OCI-LY7 (cell line): Measurements from ENCODE around the gene TOP1. TPM values are rescaled to one million over a fixed set of nuclear protein-coding genes. Genes with fewer than 3 reads are reported as not detected.

ENCODE experiments used
- BruUV-seq: library from RNA; stranded (reverse); fragments of 400-500 nt; replicated peaks from 2 replicates; lab custom pipeline; 2021; lab: Mats Ljungman, UMichigan
- CTCF ChIA-PET: fragments of 300-600 bp; sonication (Branson Sonifier 250); formaldehyde crosslinking; loops from one replicate; lab custom pipeline; 2022; ENCODE audit warnings: antibody characterized with exemption; ENCODE audit not compliant: unreplicated experiment; lab: Charles Lee
- POLR2A ChIA-PET: fragments of 300-600 bp; sonication (Branson Sonifier 250); formaldehyde crosslinking; loops from one replicate; lab custom pipeline; 2022; ENCODE audit warnings: antibody characterized with exemption; lab: Charles Lee
- DNase-seq: peaks from one replicate; pipeline ENCODE4 v3.0.0-alpha.2; 2015; ENCODE audit warnings: low spot score
- H2AFZ ChIP-seq: fragments of 200-600 bp; sonication (generic), shearing (Covaris generic); 2 replicates; pipeline ENCODE4 v1.6.1; 2014; ENCODE audit warnings: mild to moderate bottlenecking, antibody characterized with exemption, low read length, moderate library complexity
- H3K27ac ChIP-seq: fragments of 200-600 bp; sonication (generic); 2 replicates; pipeline ENCODE4 v1.5.1; 2014; ENCODE audit warnings: mixed run types, low read depth, mild to moderate bottlenecking, moderate library complexity, low read length, inconsistent platforms; ENCODE audit not compliant: poor library complexity, severe bottlenecking
- H3K36me3 ChIP-seq: fragments of 200-600 bp; sonication (generic); 2 replicates; pipeline ENCODE4 v1.6.1; 2014; ENCODE audit warnings: mild to moderate bottlenecking, antibody characterized with exemption, low read length, moderate library complexity, mixed read lengths; ENCODE audit not compliant: insufficient read depth
- H3K4me1 ChIP-seq: fragments of 200-600 bp; sonication (generic); 2 replicates; pipeline ENCODE4 v1.5.1; 2014; ENCODE audit warnings: mild to moderate bottlenecking, low read length; ENCODE audit not compliant: insufficient read depth, poor library complexity, severe bottlenecking
- H3K4me2 ChIP-seq: fragments of 200-600 bp; sonication (generic); 2 replicates; pipeline ENCODE4 v1.6.1; 2014; ENCODE audit warnings: mild to moderate bottlenecking, low read length
- H3K4me3 ChIP-seq: fragments of 200-600 bp; sonication (generic); 2 replicates; pipeline ENCODE4 v1.5.1; 2014; ENCODE audit warnings: mild to moderate bottlenecking, low read depth, low read length; ENCODE audit not compliant: poor library complexity, severe bottlenecking
- H3K79me2 ChIP-seq: fragments of 200-600 bp; sonication (generic); 2 replicates; pipeline ENCODE4 v1.6.1; 2016; ENCODE audit warnings: low read depth, mild to moderate bottlenecking, low read length, moderate library complexity, mixed read lengths; ENCODE audit not compliant: insufficient read depth
- H3K9me2 ChIP-seq: fragments of 200-600 bp; sonication (generic); 2 replicates; pipeline ENCODE4 v1.6.1; 2016; ENCODE audit warnings: mild to moderate bottlenecking, low read length, mixed read lengths; ENCODE audit not compliant: insufficient read depth
- H3K9me3 ChIP-seq: fragments of 200-600 bp; sonication (generic); 2 replicates; pipeline ENCODE4 v1.6.1; 2014; ENCODE audit warnings: mild to moderate bottlenecking, mixed run types, low read length, mixed read lengths
- H4K20me1 ChIP-seq: fragments of 200-600 bp; sonication (generic); 2 replicates; pipeline ENCODE4 v1.6.1; 2014; ENCODE audit warnings: mild to moderate bottlenecking, antibody characterized with exemption, low read length, moderate library complexity, mixed read lengths; ENCODE audit not compliant: insufficient read depth
- CTCF ChIP-seq: fragments of 200-600 bp; sonication (generic); conservative IDR thresholded peaks from 2 replicates; pipeline ENCODE4 v1.5.1; 2014; ENCODE audit warnings: mild to moderate bottlenecking, antibody characterized with exemption, low read length, moderate library complexity, mixed read lengths
- EZH2phosphoT487 ChIP-seq: fragments of 200-600 bp; sonication (generic); IDR thresholded peaks from 2 replicates; pipeline ENCODE4 v1.6.1; 2018; ENCODE audit warnings: low read depth, borderline replicate concordance, mild to moderate bottlenecking, mixed run types, antibody characterized with exemption, low read length, moderate library complexity, mixed read lengths
- intact Hi-C: fragments of 100-400 bp; cut with micrococcal nuclease; formaldehyde crosslinking; loops from one replicate; pipeline ENCODE4 v1.10.0; 2022; ENCODE audit not compliant: unreplicated experiment
- total RNA-seq, 2 experiments: library from RNA; depleted of rRNA in 1 of 2; stranded (reverse); fragments of >200 nt in 1 of 2; shearing (Covaris generic) in 1 of 2; gene quantifications; 2 replicates each; pipeline ENCODE4 v1.2.3, GENCODE V29; 2014 to 2022

The TOP1 gene
- total RNA-seq, 2 experiments from 2014 or later: 44.6 to 200 TPM

GRCh38 chr20:41082306-41082705, 53.7 kb downstream of the TOP1 start:
- H3K36me3 ChIP-seq: peaks cover 100% of the 10 kb centered on the region

GRCh38 chr20:41085606-41086005, 57.0 kb downstream of the TOP1 start:
- no peak overlapping the region for H3K27ac ChIP-seq
- no peaks in the 10 kb centered on the region for H3K9me2 ChIP-seq
- no peak overlapping the region for H3K4me2 ChIP-seq
- ChIA-PET POLR2A (interaction anchor here (0.6 to 0.9 kb wide), 4 partner anchors 82 to 327 kb away, joined by 3 to 5 read pairs (median 3); no protein-coding TSS in a partner anchor), CTCF (no interaction called here)
- TF ChIP-seq CTCF (no peak), EZH2phosphoT487 (no peak)
- no TSS peak for BruUV-seq
- H3K4me3 ChIP-seq: no peak overlapping the region
- H3K79me2 ChIP-seq: no peaks in the 10 kb centered on the region; the same call in 1 of the 2 replicates
- no peaks in the 10 kb centered on the region for H3K9me3 ChIP-seq
- no peak overlapping the region for H2AFZ ChIP-seq
- no peaks in the 10 kb centered on the region for H3K4me1 ChIP-seq
- no peaks in the 10 kb centered on the region for H4K20me1 ChIP-seq
- H3K36me3 ChIP-seq: peaks cover 99% of the 10 kb centered on the region
- no peak for DNase-seq
- intact Hi-C loops: no loop called here

More at GRCh38 chr20:41082306-41082705, 53.7 kb downstream of the TOP1 start:
- H4K20me1 ChIP-seq: 0 out of 2 replicates have a peak, but pooled peaks cover 3% of the 10 kb centered on the region
- H3K9me2 ChIP-seq: no peaks in the 10 kb centered on the region
- peaks cover 29% of the 10 kb centered on the region; the same call in 1 of the 2 replicates for H3K79me2 ChIP-seq
- DNase-seq: no peak
- H3K9me3 ChIP-seq: no peaks in the 10 kb centered on the region
- no peak for TF ChIP-seq EZH2phosphoT487
- TF ChIP-seq CTCF: no peak
- no peak overlapping the region for H3K4me2 ChIP-seq
- no peak overlapping the region for H3K4me3 ChIP-seq
- POLR2A ChIA-PET: interaction anchor here (0.6 to 0.7 kb wide), 2 partner anchors 16 to 115 kb away, joined by 3 read pairs; no protein-coding TSS in a partner anchor
- no TSS peak for BruUV-seq
- H3K27ac ChIP-seq: no peak overlapping the region
- H3K4me1 ChIP-seq: peaks cover 16% of the 10 kb centered on the region
- no peak overlapping the region for H2AFZ ChIP-seq
- intact Hi-C loops: no loop called here
- CTCF ChIA-PET: no interaction called here
